Mucosa of gallbladder (tissue), 1 donor: ENCODE results near the gene PIEZO2. TPM values are rescaled to one million over a fixed set of nuclear protein-coding genes. Genes with fewer than 3 reads are reported as not detected.

Experiments used
- DNase-seq: peaks from one replicate; pipeline ENCODE4 v3.0.0-alpha.2; 2020; ENCODE audit warnings: low spot score
- total RNA-seq: library from RNA; stranded (reverse); gene quantifications from one replicate; pipeline ENCODE4 v1.2.1, GENCODE V29; 2021
- donor health status: DM: no; HTN: no; CAD: no.

PIEZO2 gene
- total RNA-seq, 1 donor from 2014 or later = 1.5 TPM

- DNase-seq = no peak
Observed at GRCh38 chr18:10791169-10791831, 358.1 kb downstream of the PIEZO2 start.

- DNase-seq = no peak
Observed at GRCh38 chr18:10789180-10789579, 360.2 kb downstream of the PIEZO2 start.

GRCh38 chr18:10787293-10787901 lies 362.0 kb downstream of the PIEZO2 start:
- peak; percentile 84 for DNase-seq

GRCh38 chr18:10785798-10786197 lies 363.6 kb downstream of the PIEZO2 start:
- no peak for DNase-seq

- no peak for DNase-seq
Observed at GRCh38 chr18:10784596-10785202, 364.7 kb downstream of the PIEZO2 start.

DNA sequence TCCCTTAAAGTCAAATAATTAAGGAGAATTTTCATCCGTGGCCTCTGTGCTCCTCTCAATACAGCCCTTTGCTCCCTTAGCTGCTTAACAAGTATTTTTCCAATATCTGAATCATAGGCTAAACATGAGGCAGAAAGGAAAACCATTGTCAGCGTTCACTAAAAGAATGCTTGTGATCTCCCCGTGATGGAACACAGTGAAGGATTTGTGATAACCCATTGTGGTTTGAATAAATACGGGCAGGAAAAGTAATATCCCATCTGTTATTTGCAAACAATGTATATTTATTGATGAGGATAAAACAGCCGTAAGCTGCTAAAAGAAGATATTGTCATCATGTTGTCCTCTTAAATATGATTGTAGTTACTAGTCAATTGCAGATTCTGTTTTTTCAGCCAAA lies 365.4 kb downstream of the PIEZO2 start:
- DNase-seq = no peak

- DNase-seq = no peak
Observed at GRCh38 chr18:10776493-10776892, 372.9 kb downstream of the PIEZO2 start.

DNA sequence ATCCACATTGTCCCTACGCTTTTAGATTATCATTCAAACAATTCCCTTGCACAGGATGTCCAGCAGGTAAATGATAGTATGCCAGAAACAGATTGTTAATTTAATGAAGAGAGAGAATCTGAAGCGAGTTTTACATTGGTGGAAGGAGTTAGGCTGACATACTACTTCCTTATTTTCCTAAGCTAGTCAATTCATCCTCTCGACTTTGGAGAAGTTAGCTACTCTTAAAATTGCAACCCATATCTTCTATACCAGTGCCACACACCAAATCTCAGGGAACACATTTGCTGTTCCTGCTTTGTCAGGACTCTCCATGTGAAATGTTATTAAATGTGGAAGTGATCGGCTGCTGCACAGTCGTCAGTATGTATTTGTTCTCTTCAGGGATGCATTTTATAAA lies 374.3 kb downstream of the PIEZO2 start:
- no peak for DNase-seq

DNA sequence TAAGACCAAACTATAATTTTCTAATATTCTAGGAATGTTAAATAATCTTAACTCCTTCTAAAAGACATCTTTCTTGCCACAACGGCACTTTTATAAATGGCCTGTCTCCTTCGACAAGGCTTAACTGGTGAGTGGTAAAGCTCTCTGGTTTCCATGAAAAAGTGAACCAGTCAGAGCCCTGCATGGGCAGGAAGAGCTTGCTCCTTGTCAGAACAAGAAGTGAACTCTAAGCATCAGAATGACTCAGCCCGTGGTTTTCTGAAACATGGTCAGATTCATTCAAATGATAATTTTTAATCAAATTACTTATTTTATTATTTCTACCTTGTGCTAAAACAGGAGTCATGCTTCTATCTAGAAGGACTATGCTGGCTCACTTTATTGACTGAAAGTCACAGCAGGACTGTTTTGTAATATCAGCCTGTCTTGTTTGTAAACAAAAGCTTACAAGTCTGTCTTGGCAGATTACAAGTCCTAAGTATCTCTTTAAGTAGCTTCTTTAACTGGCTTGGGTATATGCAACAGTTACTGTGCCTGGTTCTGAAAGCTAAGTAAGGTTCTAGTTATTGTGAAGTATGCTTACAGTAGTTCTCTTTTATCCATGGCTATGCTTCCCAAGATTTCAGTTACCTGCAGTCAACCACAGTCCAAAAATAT lies 378.2 kb downstream of the PIEZO2 start:
- no peak for DNase-seq

DNA sequence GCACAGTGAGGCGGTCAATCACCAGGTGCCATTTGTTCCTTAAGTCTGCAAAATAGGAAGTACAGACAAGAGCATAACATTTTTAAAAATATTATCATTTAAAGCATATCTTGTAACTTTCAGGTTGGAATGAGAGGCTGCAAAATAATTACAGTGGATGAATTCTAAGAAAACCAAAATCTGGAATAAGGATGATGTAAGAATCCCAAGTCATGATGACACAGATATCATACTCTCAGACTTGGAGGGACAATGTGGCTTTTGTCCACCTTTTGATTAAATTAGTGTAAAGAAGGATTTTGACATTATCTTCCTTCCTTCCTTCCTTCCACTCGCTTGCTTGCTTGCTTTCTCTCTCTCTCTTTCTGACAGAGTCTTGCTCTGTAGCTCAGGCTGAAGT lies 379.1 kb downstream of the PIEZO2 start:
- no peak for DNase-seq

DNA sequence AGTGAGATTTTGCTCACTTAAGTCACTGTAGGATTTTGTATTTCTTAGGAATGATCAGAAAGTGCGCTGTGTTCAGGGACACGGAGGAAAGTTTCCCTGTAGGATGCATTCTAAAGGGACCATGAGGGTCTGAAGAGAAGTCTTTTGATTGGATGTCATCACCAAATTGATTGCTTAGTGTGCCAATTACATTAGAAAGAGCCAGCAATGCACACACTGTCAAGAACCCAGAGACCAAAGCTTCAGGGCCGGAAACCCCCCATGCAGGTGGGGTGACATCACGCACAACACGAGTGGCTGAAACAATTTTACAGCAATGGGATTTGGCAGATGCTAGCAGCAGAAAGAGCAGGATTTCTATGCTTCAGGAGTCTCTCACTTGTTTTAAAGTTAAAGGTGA lies 381.1 kb downstream of the PIEZO2 start:
- DNase-seq = no peak

- no peak for DNase-seq
Observed at GRCh38 chr18:10767658-10768057, 381.7 kb downstream of the PIEZO2 start.

DNA sequence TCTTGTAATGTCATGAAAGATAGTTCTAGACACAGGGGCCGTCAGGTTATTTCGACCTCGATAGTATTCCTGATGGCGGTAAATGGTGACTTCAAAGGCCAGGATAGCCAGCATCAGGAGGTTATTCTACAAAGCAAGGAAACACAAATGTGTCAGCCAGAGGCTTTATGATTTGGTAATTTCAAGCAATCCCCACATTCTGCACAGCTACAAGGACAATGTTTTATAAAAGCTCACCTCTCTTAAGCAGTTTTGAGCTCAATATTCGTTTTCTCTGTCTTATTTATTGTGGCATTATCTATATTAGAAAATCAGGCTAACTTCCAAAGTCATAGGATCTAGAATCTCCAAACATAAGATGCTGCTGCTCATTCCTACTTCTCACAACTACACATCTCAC lies 388.4 kb downstream of the PIEZO2 start:
- DNase-seq = no peak

DNA sequence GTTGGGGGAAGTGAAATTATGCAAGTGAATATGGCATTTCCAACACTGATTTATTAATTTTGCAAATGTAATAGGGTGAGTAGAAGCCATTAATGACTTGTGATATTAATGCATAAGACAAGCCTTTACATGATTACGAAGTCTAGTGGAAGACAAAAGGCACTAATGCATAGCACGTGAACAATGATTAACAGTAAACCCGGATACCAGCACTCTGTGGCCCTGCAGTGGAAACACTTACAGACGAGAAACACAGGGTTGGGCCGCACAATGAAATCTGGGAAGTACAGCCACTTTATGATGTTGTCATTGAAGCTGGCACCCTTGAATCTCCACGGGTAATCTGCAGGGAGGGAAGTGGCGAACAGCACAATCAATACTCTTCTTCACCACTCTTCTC lies 390.1 kb downstream of the PIEZO2 start:
- DNase-seq = no peak

DNA sequence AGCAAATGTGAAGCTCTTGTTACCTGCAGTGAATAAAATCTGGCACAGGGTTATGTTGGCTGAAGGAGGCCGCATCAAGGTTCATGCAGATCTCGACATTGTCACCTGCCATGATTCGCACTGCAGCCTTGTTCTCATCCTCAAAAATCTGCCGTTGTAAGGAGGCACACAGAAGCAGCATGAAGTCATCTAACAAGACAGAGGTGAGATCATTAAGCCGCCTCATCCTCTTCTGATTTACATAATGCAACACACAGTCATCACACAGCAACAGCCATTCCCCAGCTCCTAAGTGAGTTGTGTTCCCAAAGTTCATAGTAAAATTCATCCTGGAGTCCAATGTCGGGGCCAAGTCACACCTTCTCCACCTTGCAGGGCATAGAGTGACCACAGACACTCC lies 391.4 kb downstream of the PIEZO2 start:
- DNase-seq = no peak

- no peak for DNase-seq
Observed at GRCh38 chr18:10757349-10757748, 392.0 kb downstream of the PIEZO2 start.

- DNase-seq = no peak
Observed at GRCh38 chr18:10755855-10756254, 393.5 kb downstream of the PIEZO2 start.

DNA sequence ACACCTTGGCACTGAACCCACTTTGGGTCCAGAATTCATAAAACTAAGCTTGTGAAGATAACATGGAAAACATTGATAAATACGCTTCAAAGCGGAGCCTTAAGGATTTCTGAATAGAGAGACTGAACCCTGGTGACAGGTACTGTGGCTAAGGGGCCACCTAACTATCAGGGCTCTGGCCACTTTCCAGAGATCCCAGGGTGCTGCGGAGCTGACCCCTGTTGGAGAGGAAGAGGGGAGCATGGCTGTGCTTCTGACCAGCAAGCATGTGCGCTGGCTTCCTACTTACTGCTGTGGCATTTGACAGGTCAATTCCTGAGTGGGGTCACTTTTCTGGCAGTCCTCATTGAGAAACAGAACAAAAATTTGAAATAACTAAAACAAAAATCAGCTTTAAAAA lies 395.2 kb downstream of the PIEZO2 start:
- no peak for DNase-seq

DNA sequence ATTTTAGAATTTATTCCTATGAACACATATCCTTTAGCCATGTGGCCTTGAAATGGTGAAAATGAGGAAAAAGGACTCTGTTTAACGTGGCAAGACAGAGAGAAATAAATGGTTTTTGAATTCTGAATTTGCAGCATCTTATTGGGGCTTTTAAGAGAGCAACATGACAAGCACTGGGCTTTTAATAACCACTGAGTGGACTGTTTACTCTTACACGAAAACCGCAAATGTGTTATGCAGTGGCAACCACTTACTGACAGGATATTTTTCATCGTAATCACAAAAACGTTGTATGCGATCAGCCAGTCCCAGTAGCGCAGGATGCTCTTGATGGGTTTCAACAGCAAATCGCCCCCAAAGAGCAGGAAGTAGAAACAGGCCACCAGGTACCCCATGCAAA lies 397.0 kb downstream of the PIEZO2 start:
- DNase-seq = no peak

- DNase-seq = no peak
Observed at GRCh38 chr18:10751653-10752052, 397.7 kb downstream of the PIEZO2 start.

DNA sequence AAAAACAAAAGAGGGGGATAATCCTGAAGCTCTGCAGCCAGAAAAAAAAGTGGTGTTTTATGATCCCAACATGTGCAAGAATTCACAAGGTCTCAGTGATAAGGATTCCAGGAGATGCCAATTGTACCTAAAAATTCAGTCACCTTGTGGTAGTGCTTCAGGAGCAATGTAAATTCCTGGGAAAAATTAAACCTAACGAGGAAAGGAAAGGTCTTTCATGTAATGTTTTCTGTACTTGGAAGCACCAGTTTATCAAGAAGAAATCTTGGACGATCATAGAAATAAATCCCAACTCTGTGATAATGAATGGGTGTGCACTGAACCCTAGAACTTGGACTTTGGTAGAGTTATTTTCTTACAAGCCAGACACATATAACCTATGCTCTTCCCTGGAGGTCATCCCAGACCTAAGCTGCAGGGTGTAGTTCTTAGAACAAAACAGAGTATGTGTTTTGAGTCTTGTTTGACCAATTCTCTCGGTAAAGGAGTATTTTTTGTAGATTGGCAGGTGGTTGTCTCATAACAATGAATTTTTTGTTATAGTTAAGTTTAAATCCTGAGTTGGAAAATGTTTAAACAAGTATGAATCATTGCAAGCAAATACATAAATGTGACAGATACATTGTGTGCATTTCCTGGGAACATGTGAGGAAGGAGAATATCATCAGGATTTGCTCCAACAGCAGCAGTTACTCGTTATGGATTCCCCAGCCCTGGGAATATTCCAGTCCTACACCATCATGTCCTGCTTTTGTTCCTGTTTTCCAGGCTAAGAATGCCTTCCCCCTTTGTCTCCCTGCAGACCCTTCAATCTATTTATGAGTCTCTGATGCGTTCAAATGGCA lies 399.0 kb downstream of the PIEZO2 start:
- DNase-seq = no peak

DNA sequence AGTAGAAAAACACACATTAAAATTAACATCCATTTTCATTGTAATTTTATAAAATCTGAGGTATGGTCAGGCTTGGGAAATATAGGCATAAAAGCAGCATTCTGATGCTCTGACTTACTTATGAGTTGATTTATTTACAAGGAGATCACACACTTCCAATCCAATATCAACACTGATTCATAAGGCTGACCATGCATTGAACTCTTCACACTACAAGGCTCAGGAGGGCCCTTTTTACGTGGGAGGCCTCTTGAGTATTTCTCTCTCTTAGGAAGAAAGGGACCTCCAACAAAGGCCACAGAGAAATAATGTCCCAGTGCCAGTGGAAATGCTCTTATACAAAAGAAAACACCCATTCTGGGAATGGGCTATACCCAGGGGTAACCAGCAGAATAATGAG lies 400.7 kb downstream of the PIEZO2 start:
- DNase-seq = no peak
